K562 (cell line): ENCODE data around the gene HEATR3. TPM values are rescaled to one million over a fixed set of nuclear protein-coding genes. Genes with fewer than 3 reads are reported as not detected.

Experiments used
- ATF1 ChIP-seq, 2 experiments: fragments of 450-650 bp in 1 of 2; IDR thresholded peaks; 2 replicates each; pipeline ENCODE4 v1.6.1; 2016; ENCODE audit warnings: missing compliant biosample characterization in 1 of 2, missing genetic modification characterization in 1 of 2
- CXXC5 ChIP-seq: fragments of 250-450 bp; sonication (Bioruptor Pico); IDR thresholded peaks from 2 replicates; pipeline ENCODE4 v1.8.0; 2022; ENCODE audit warnings: inconsistent platforms, mild to moderate bottlenecking, moderate library complexity
- FOXA3 ChIP-seq, 2 experiments: fragments of 450-650 bp in 1 of 2; sonication (generic) in 1 of 2; formaldehyde crosslinking; IDR thresholded peaks in 1 of 2; conservative IDR thresholded peaks in 1 of 2; 2 replicates each; pipeline versions ENCODE4 v1.4.0 to v1.8.0; 2020 to 2022; ENCODE audit warnings: mild to moderate bottlenecking in 2 of 2, missing genetic modification reagents in 1 of 2
- KLF16 ChIP-seq: IDR thresholded peaks from 2 replicates; pipeline ENCODE4 v1.6.1; 2016; ENCODE audit warnings: antibody characterized with exemption
- MAFG ChIP-seq: fragments of 450-650 bp; conservative IDR thresholded peaks from 2 replicates; pipeline ENCODE4 v1.6.1; 2016; ENCODE audit warnings: missing genetic modification characterization, missing compliant biosample characterization
- NCOA1 ChIP-seq: fragments of 450-650 bp; IDR thresholded peaks from 2 replicates; pipeline ENCODE4 v1.6.1; 2016; ENCODE audit warnings: low read depth
- PTRF ChIP-seq: fragments of 450-650 bp; IDR thresholded peaks from 2 replicates; pipeline ENCODE4 v1.6.1; 2016; ENCODE audit warnings: mild to moderate bottlenecking, missing genetic modification characterization, missing compliant biosample characterization
- SLC30A9 ChIP-seq: fragments of 250-450 bp; sonication (Bioruptor Pico); IDR thresholded peaks from 2 replicates; pipeline ENCODE4 v1.8.0; 2022; ENCODE audit warnings: mild to moderate bottlenecking, moderate library complexity
- SRSF3 ChIP-seq: fragments of 200-400 bp; formaldehyde crosslinking; IDR thresholded peaks from 2 replicates; pipeline ENCODE4 v1.6.1; 2016; ENCODE audit warnings: mild to moderate bottlenecking, low read length, moderate library complexity; ENCODE audit not compliant: insufficient read depth
- YY1 ChIP-seq, 3 experiments: IDR thresholded peaks; 2 replicates each; pipeline ENCODE4 v1.6.1; 2011; ENCODE audit warnings: low read length in 2 of 3, mild to moderate bottlenecking in 2 of 3, moderate library complexity in 2 of 3, borderline replicate concordance in 1 of 3, control low read depth in 1 of 3, low read depth in 1 of 3; ENCODE audit not compliant: insufficient read depth in 3 of 3, insufficient replicate concordance in 2 of 3, control insufficient read depth in 1 of 3, insufficient read length in 1 of 3; ENCODE audit errors: extremely low read depth in 1 of 3
- ZNF23 ChIP-seq: fragments of 250-450 bp; sonication (Bioruptor Pico); IDR thresholded peaks from 2 replicates; pipeline ENCODE4 v1.4.0; 2020; ENCODE audit warnings: mild to moderate bottlenecking
- ZNF24 ChIP-seq: fragments of 450-650 bp; IDR thresholded peaks from 2 replicates; pipeline ENCODE4 v1.6.1; 2016
- polyA plus RNA-seq, 8 experiments: library from polyadenylated mRNA; depleted of rRNA in 4 of 8; stranded (reverse) in 5 of 8; unstranded in 3 of 8; fragments of >200 nt; fragmentation: Nextera tagmentation in 2 of 8; fragmentation: Illumina TruSeq in 1 of 8; extraction: Ambion mirVana in 2 of 8; extraction: Trizol in 1 of 8; gene quantifications; 2 replicates each; pipeline versions ENCODE4 v1.2.1 to v1.2.3, GENCODE V29; 2011 to 2014; ENCODE audit warnings: inconsistent platforms in 1 of 8, missing spikeins in 1 of 8
- total RNA-seq, 7 experiments: library from RNA; depleted of rRNA in 6 of 7; stranded (reverse); fragments of >200 nt in 6 of 7; fragmentation: Illumina TruSeq in 2 of 7; extraction: Trizol in 2 of 7; gene quantifications; 2 replicates each; pipeline versions ENCODE4 v1.2.1 to v1.2.3, GENCODE V29; 2011 to 2021; ENCODE audit warnings: low replicate concordance in 1 of 7
- TF ChIP-seq, protein P1 (sequence below): sonication (generic); formaldehyde crosslinking; IDR thresholded peaks from 2 replicates; pipeline ENCODE4 v1.8.0; 2022; ENCODE audit warnings: missing genetic modification reagents, mild to moderate bottlenecking, borderline replicate concordance
- TF ChIP-seq, protein P2 (sequence below): fragments of 250-450 bp; sonication (Bioruptor Pico); IDR thresholded peaks from 2 replicates; pipeline ENCODE4 v1.4.0; 2020
- TF ChIP-seq, protein P3 (sequence below): fragments of 250-450 bp; sonication (Bioruptor Pico); IDR thresholded peaks from 2 replicates; pipeline ENCODE4 v1.4.0; 2020; ENCODE audit warnings: mild to moderate bottlenecking
- TF ChIP-seq, protein P4 (sequence below): fragments of 250-450 bp; sonication (Bioruptor Pico); IDR thresholded peaks from 2 replicates; pipeline ENCODE4 v1.4.0; 2020; ENCODE audit warnings: mild to moderate bottlenecking, moderate library complexity
- TF ChIP-seq, protein P5 (sequence below): sonication (generic); formaldehyde crosslinking; IDR thresholded peaks from 2 replicates; pipeline ENCODE4 v1.4.0; 2020; ENCODE audit warnings: mild to moderate bottlenecking, missing genetic modification reagents

HEATR3 gene
- total and polyA plus RNA-seq, 9 of the 15 experiments (the other 6 are each of a cell fraction or from before 2014, with no cell fraction given), result 1.7 to 30.2 (median 18.8) TPM

DNA sequence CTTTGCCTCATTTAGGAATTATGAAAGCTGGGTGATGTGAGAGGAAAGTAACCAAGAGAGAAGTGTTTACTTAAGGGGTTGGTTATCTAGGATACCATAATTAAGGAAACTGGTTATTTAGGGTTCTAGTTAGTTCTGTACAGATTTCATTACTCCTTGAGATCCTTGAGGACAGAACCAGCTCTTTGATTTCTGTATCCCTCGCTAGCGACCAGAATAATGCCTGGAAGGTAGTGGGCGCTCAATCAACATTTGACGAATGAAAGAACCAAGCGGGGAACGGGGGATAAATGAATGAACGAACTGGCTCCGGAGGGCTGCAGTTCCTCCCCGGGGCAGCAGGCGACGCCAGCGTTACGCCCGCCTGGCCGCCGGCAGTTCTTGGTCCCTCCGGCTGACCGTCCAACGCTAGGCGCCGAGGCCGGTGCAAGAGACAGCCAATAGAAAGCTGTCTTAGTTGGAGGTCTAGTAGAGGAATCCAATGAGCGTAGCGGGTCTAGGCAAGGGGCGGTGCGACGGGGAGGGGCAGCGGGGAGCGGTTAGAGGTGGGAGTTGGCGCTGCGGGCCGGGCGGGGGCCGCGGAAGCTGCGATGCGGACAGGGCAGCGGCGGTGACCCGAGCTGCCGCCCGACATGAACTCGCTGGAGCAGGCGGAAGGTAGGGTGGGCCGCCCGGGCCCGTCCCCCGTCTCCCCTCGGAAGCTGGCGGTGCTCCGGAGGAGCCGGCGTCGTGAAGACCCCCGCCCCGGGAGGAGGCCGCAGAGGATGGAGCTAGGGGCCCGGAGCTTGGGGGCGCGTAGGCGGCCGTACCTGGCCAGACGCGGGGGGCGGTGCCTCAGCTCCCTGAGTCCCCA is 40.9 kb upstream of the HEATR3 start, which contains the start of gene CNEP1R1 (continued):
- TF ChIP-seq, protein P1, sequence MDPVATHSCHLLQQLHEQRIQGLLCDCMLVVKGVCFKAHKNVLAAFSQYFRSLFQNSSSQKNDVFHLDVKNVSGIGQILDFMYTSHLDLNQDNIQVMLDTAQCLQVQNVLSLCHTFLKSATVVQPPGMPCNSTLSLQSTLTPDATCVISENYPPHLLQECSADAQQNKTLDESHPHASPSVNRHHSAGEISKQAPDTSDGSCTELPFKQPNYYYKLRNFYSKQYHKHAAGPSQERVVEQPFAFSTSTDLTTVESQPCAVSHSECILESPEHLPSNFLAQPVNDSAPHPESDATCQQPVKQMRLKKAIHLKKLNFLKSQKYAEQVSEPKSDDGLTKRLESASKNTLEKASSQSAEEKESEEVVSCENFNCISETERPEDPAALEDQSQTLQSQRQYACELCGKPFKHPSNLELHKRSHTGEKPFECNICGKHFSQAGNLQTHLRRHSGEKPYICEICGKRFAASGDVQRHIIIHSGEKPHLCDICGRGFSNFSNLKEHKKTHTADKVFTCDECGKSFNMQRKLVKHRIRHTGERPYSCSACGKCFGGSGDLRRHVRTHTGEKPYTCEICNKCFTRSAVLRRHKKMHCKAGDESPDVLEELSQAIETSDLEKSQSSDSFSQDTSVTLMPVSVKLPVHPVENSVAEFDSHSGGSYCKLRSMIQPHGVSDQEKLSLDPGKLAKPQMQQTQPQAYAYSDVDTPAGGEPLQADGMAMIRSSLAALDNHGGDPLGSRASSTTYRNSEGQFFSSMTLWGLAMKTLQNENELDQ (CRISPR knock-in tag), result no peak
- TF ChIP-seq, protein P2, sequence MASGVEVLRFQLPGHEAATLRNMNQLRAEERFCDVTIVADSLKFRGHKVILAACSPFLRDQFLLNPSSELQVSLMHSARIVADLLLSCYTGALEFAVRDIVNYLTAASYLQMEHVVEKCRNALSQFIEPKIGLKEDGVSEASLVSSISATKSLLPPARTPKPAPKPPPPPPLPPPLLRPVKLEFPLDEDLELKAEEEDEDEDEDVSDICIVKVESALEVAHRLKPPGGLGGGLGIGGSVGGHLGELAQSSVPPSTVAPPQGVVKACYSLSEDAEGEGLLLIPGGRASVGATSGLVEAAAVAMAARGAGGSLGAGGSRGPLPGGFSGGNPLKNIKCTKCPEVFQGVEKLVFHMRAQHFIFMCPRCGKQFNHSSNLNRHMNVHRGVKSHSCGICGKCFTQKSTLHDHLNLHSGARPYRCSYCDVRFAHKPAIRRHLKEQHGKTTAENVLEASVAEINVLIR, result no peak
- TF ChIP-seq PTRF (tag) (no peak), KLF16 (peak; percentile 90), YY1 (IDR thresholded peaks at IDR 0.05; ENCODE audit: borderline replicate concordance in 1 of 3, control insufficient read depth in 1 of 3, extremely low read depth in 1 of 3, insufficient read depth in 3 of 3, insufficient read length in 1 of 3, insufficient replicate concordance in 2 of 3, low read depth in 1 of 3, low read length in 2 of 3) (peak in 2 of 3 experiments; percentile 35 to 61), SRSF3 (no peak), ZNF24 (peak; percentile 91), ZNF23 (CRISPR knock-in tag) (no peak), CXXC5 (CRISPR knock-in tag) (peak; percentile 84), ATF1 (CRISPR knock-in tag; IDR thresholded peaks at IDR 0.05) (no peak; the same call in 1 of the 2 replicates), ATF1 (tag; IDR thresholded peaks at IDR 0.05) (peak; percentile 83), MAFG (no peak), FOXA3 (CRISPR knock-in tag; conservative IDR thresholded peaks at IDR 0.05 in 1 of 2, IDR thresholded peaks at IDR 0.05 in 1 of 2) (peak in 1 of 2 experiments; percentile 20; a peak in 1 of 4 replicates), SLC30A9 (CRISPR knock-in tag) (no peak), NCOA1 (no peak)
- TF ChIP-seq, protein P3, sequence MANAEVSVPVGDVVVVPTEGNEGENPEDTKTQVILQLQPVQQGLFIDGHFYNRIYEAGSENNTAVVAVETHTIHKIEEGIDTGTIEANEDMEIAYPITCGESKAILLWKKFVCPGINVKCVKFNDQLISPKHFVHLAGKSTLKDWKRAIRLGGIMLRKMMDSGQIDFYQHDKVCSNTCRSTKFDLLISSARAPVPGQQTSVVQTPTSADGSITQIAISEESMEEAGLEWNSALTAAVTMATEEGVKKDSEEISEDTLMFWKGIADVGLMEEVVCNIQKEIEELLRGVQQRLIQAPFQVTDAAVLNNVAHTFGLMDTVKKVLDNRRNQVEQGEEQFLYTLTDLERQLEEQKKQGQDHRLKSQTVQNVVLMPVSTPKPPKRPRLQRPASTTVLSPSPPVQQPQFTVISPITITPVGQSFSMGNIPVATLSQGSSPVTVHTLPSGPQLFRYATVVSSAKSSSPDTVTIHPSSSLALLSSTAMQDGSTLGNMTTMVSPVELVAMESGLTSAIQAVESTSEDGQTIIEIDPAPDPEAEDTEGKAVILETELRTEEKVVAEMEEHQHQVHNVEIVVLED (CRISPR knock-in tag), result peak; percentile 45; the same call in 1 of the 2 replicates
- TF ChIP-seq, protein P4, sequence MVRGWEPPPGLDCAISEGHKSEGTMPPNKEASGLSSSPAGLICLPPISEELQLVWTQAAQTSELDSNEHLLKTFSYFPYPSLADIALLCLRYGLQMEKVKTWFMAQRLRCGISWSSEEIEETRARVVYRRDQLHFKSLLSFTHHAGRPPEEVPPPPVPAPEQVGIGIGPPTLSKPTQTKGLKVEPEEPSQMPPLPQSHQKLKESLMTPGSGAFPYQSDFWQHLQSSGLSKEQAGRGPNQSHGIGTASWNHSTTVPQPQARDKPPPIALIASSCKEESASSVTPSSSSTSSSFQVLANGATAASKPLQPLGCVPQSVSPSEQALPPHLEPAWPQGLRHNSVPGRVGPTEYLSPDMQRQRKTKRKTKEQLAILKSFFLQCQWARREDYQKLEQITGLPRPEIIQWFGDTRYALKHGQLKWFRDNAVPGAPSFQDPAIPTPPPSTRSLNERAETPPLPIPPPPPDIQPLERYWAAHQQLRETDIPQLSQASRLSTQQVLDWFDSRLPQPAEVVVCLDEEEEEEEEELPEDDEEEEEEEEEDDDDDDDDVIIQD (CRISPR knock-in tag), result no peak
- TF ChIP-seq, protein P5, sequence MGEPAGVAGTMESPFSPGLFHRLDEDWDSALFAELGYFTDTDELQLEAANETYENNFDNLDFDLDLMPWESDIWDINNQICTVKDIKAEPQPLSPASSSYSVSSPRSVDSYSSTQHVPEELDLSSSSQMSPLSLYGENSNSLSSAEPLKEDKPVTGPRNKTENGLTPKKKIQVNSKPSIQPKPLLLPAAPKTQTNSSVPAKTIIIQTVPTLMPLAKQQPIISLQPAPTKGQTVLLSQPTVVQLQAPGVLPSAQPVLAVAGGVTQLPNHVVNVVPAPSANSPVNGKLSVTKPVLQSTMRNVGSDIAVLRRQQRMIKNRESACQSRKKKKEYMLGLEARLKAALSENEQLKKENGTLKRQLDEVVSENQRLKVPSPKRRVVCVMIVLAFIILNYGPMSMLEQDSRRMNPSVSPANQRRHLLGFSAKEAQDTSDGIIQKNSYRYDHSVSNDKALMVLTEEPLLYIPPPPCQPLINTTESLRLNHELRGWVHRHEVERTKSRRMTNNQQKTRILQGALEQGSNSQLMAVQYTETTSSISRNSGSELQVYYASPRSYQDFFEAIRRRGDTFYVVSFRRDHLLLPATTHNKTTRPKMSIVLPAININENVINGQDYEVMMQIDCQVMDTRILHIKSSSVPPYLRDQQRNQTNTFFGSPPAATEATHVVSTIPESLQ, result no peak
